Activated T-helper 1 cell treated with anti-CD3 and anti-CD28 coated beads, Interleukin-12 subunit alpha, Interleukin-12 subunit beta, Interleukin-2, Interleukin-4 antibody, amounts not matched to agents 30 ng/mL and 10 ng/mL and 1 ng/mL, durations not matched to agents 14 hours and 24 hours and 36 hours (primary cell): ENCODE measurements around the gene GALNT11. TPM values are rescaled to one million over a fixed set of nuclear protein-coding genes. Genes with fewer than 3 reads are reported as not detected.

ENCODE experiments used
- DNase-seq: peaks from one replicate; pipeline ENCODE4 v3.0.0; 2021; ENCODE audit warnings: low spot score
- H3K27ac Mint-ChIP-seq: one replicate; pipeline ENCODE4 v1.8.0; 2021; ENCODE audit warnings: mild to moderate bottlenecking, mixed read lengths
- H3K27me3 Mint-ChIP-seq: one replicate; pipeline ENCODE4 v1.8.0; 2022; ENCODE audit warnings: mild to moderate bottlenecking, moderate library complexity, mixed read lengths; ENCODE audit not compliant: insufficient read depth
- H3K36me3 Mint-ChIP-seq: one replicate; pipeline ENCODE4 v1.8.0; 2021; ENCODE audit warnings: low read depth, mixed read lengths
- H3K4me1 Mint-ChIP-seq: one replicate; pipeline ENCODE4 v1.8.0; 2021; ENCODE audit warnings: low read depth, mixed read lengths
- H3K4me3 Mint-ChIP-seq: one replicate; pipeline ENCODE4 v1.8.0; 2021; ENCODE audit warnings: mild to moderate bottlenecking, moderate library complexity, mixed read lengths
- H3K9me3 Mint-ChIP-seq: one replicate; pipeline ENCODE4 v1.8.0; 2021; ENCODE audit warnings: mixed read lengths
- intact Hi-C: fragments of 100-400 bp; cut with micrococcal nuclease; formaldehyde crosslinking; loops from one replicate; pipeline ENCODE4 v1.15.1; 2024
- total RNA-seq: library from RNA; stranded (reverse); gene quantifications from 2 replicates; pipeline ENCODE4 v1.2.3, GENCODE V29; 2022

GALNT11 gene
- total RNA-seq, 1 donor from 2014 or later, result 20.5 TPM

- Mint-ChIP-seq H3K9me3 (no peaks in the 10 kb centered on the region), H3K4me3 (no peak overlapping the region), H3K27ac (no peak overlapping the region), H3K4me1 (peaks cover 10% of the 10 kb centered on the region), H3K36me3 (peaks cover 45% of the 10 kb centered on the region), H3K27me3 (no peaks in the 10 kb centered on the region)
- intact Hi-C loops, result no loop called here
- no peak for DNase-seq
Measured at GRCh38 chr7:152162287-152162686, 136.8 kb downstream of the GALNT11 start.

Other genes with a start within 250 kb of the GALNT11 start
- 16.9 and 18.5 TPM in 2 replicates for gene PRKAG2, start 148.6 kb upstream of the GALNT11 start, total RNA-seq
- gene GALNTL5, start 69.2 kb upstream of the GALNT11 start, total RNA-seq, result not detected in 2 replicates